LNCAP (cell line): ENCODE data around the gene SLC26A6.

Source experiments
- TF ChIP-seq, protein P1 (sequence below): fragments of 450-650 bp; IDR thresholded peaks from 2 replicates; pipeline ENCODE4 v1.5.1; 2017; ENCODE audit warnings: mild to moderate bottlenecking

Gene SLC26A6

DNA sequence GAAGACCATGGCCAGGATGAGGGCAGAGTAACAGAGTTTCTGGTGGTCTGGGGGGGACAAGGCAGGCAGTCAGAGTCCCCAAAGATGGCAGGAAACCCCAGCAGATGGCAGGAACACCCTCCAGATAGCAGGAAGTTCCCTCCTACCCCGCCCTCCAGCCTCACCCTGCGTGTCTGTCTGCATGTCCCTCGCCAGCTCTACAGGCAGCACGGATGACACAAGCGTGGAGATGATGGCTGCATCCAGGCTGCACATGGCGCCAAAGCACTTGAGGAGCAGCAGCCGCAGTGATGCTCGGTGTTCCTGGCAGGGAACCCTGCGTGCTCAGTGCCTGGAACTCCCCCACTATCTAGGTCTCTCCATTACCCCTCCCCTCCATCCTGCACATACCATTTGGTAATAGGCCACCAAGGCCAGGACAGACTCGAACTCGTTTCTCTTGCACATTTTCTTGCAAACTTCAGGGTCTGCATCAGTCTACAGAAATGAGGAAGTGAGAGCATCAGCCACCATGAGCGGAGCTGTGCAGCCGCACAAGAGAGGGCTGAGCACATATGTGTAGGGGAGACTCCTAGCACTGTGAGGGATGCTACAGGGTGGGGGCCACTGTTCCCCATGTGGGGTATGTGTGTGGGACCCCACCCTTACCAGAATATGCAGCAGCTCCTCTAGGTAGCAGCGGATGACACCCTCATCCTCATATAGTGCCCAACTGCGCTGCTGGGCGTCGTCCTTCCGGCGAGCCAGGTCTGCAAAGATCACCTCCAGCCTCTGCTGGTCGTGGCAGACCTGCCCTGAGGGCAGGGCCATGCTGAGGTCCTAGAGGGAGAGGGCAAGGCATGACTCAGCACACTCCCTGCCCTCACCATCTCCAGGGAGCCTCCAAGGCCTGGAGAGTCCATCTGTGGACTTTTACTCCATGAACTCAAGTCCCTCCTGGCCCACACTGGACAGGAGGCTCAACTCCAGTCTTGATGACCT is 44.4 kb upstream of the SLC26A6 start:
- TF ChIP-seq, protein P1, sequence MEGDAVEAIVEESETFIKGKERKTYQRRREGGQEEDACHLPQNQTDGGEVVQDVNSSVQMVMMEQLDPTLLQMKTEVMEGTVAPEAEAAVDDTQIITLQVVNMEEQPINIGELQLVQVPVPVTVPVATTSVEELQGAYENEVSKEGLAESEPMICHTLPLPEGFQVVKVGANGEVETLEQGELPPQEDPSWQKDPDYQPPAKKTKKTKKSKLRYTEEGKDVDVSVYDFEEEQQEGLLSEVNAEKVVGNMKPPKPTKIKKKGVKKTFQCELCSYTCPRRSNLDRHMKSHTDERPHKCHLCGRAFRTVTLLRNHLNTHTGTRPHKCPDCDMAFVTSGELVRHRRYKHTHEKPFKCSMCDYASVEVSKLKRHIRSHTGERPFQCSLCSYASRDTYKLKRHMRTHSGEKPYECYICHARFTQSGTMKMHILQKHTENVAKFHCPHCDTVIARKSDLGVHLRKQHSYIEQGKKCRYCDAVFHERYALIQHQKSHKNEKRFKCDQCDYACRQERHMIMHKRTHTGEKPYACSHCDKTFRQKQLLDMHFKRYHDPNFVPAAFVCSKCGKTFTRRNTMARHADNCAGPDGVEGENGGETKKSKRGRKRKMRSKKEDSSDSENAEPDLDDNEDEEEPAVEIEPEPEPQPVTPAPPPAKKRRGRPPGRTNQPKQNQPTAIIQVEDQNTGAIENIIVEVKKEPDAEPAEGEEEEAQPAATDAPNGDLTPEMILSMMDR: no peak

DNA sequence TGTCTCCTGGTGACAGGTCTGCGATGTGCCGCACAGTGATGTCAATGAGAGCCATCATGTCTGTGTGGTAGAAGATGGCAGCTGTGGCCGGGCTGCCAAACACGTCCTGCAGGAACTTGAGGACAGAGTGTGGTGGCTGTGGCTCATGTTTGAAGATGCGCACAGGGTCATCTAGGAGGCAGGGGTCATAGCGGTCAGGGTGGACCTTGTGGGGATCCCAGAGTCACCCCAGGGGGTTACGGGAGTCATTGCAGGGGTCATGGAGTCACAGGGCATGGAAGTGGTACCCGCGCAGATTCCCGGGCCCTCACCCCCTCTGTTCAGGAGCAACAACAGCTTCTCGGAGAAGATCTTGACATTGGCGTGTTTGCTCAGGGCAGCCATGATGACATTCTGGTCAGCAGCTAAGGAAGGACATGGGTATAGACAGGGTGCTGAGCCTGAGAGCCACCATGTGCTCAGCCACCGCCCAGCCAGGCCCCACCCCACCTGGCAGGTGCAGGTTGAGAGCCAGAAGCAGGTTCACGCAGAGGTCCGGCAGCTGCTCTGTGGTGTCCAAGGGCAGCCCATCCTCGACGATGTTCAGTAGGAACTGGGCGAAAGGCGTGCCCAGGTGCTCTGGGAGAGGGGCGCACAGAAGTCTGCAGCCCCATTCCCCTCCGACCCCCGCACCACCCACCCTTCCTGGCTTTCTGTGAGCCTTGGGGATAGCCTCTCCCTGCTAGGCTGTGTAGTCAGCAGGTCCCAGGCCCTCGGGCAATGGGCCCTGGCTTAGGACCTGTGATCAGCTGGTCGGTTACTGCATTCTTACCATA is 43.5 kb upstream of the SLC26A6 start:
- TF ChIP-seq, protein P1: no peak

DNA sequence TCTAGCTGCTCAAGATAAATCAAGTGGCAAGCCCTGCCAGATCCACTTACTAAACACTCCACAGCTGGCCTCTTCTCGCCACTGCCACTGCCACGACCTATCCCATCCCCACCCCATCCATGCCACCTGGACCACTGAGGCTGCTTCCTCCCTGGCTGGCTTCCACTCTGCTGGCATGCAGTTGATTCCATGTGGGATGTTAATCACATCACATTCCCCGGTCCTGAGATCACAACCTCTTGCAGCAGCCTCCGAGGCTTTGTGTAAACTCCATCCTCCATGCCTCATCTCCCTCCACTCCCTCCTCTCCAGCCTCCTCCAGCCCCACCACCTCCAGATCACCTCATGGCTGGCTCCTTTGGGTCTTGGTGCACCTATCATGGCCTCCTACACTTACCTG is 42.8 kb upstream of the SLC26A6 start:
- TF ChIP-seq, protein P1: no peak

DNA sequence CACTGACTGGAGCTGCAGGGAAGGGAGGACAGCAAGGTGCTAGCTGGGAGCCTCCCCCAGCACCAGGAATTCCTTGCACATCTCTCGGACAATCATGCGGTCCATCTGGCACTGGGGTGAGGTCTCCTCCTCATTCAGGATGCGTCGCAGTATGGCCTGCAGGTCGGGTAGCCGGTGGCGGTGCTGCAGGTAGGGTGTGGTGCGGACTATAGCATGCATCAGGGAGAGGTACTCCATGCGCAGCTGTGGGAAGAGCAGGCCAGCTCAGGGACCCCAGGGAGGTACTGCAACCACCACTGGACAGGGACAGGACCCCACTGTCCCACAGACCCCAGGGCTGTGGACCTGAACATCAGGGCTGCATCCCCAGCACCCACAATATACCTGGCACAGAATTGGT is 39.2 kb upstream of the SLC26A6 start:
- TF ChIP-seq, protein P1: no peak

DNA sequence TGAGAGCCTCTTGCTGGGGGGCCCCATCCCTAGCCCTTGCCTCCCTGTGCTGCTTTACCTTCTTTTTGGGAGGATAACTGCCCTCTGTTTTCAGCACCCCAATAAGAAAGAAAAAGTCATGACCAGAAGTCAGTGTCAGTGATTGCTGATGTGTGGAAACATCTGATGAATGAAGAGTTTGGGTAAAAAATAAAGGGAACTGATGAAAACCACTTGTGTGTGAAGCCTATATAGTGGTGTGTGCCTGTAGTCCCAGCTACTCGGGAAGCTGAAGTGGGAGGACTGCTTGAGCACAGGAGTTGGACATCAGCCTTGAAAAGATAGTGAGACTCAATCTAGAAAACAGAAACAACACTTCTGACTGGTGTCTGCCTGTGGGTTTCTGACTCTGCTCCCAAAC is 37.3 kb upstream of the SLC26A6 start:
- TF ChIP-seq, protein P1: no peak

DNA sequence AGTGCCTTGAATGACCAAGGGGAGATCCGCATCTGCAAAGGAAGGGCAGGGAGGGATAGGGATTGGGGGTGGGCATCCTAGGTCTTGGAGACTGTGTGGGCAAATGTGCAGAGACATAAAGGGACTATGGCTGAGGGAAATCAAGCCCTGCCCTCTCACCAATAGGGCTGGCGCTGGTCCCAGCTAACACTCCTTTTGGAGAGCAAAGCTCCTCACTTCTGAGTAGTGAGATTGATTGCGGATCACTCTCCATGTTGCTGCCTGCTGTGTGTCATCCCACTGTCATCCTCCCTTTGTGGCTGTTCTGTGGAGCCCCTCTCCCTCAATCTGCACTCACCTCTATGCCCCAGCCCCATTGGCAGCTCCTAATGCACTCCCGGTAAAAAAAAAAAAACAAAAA is 29.7 kb upstream of the SLC26A6 start:
- TF ChIP-seq, protein P1: no peak

DNA sequence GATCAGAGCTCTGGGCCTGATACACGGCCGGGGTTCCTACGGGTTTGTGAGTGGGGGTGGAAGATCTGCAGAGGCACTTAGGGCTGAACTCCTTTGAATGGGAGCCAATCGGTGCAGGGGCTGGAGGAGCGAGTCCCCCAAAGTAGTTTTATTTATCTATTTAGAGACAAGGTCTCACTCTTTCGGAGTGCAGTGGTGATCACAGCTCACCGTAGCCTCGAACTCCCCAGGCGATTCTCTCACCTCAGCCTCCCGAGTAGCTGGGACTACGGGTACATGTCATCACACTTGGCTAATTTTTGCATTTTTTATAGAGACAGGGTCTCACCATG is 29.0 kb upstream of the SLC26A6 start:
- TF ChIP-seq, protein P1: no peak; the same call in none of the 2 replicates
